SJSA1 (cell line): ENCODE data around the gene FMN1. TPM values are rescaled to one million over a fixed set of nuclear protein-coding genes. Genes with fewer than 3 reads are reported as not detected.
"Not testable (repeated sequence)": the region's sequence is repeated elsewhere in the genome, so short reads cannot be mapped to it uniquely, and the experiment has no call there.

ENCODE experiments used
- DNase-seq, 2 experiments: peaks; one replicate each; pipeline ENCODE4 v3.0.0-alpha.2; 2015 to 2020; ENCODE audit warnings: low spot score in 2 of 2, low read depth in 1 of 2
- H3K27ac ChIP-seq: fragments of 250-450 bp; sonication (Bioruptor Pico); 2 replicates; pipeline ENCODE4 v1.5.1; 2020; ENCODE audit warnings: mild to moderate bottlenecking, moderate library complexity
- H3K27me3 ChIP-seq: fragments of 250-450 bp; sonication (Bioruptor Pico); replicated peaks from 2 replicates; pipeline ENCODE4 v1.5.1; 2020; ENCODE audit warnings: mild to moderate bottlenecking, moderate library complexity
- H3K36me3 ChIP-seq: fragments of 250-450 bp; sonication (Bioruptor Pico); 2 replicates; pipeline ENCODE4 v1.5.1; 2020; ENCODE audit warnings: mild to moderate bottlenecking
- H3K4me1 ChIP-seq: fragments of 250-450 bp; sonication (Bioruptor Pico); replicated peaks from 2 replicates; pipeline ENCODE4 v1.6.1; 2021; ENCODE audit warnings: mild to moderate bottlenecking
- H3K4me3 ChIP-seq: fragments of 250-450 bp; sonication (Bioruptor Pico); 2 replicates; pipeline ENCODE4 v1.5.1; 2020; ENCODE audit warnings: mild to moderate bottlenecking
- H3K9me3 ChIP-seq: fragments of 250-450 bp; sonication (Bioruptor Pico); replicated peaks from 2 replicates; pipeline ENCODE4 v1.5.1; 2020; ENCODE audit warnings: mild to moderate bottlenecking
- total RNA-seq: library from RNA; depleted of rRNA; stranded (reverse); fragments of >200 nt; shearing (Covaris generic); gene quantifications from 2 replicates; pipeline ENCODE4 v1.2.3, GENCODE V29; 2014

Gene FMN1
- total RNA-seq, 1 experiment from 2014 or later = 2.4 TPM

GRCh38 chr15:33078607-33079006 is 115.9 kb downstream of the FMN1 start:
- H3K27ac ChIP-seq = no peak overlapping the region
- no peaks in the 10 kb centered on the region for H3K27me3 ChIP-seq
- H3K4me1 ChIP-seq = peaks cover 5% of the 10 kb centered on the region
- H3K4me3 ChIP-seq = no peak overlapping the region
- no peaks in the 10 kb centered on the region for H3K36me3 ChIP-seq
- no peak for DNase-seq
- H3K9me3 ChIP-seq = no peaks in the 10 kb centered on the region

- H3K4me3 ChIP-seq = no peak overlapping the region
- H3K27me3 ChIP-seq = no peaks in the 10 kb centered on the region
- no peak for DNase-seq
- no peaks in the 10 kb centered on the region for H3K36me3 ChIP-seq
- no peaks in the 10 kb centered on the region for H3K9me3 ChIP-seq
- peaks cover under 1% of the 10 kb centered on the region for H3K4me1 ChIP-seq
- no peak overlapping the region for H3K27ac ChIP-seq
These were observed 117.6 kb downstream of the FMN1 start for GRCh38 chr15:33076937-33077336.

GRCh38 chr15:33074942-33075341 is 119.6 kb downstream of the FMN1 start:
- no peaks in the 10 kb centered on the region for H3K36me3 ChIP-seq
- H3K9me3 ChIP-seq = no peaks in the 10 kb centered on the region
- no peak overlapping the region for H3K27ac ChIP-seq
- DNase-seq = no peak
- H3K4me1 ChIP-seq = peaks cover 21% of the 10 kb centered on the region
- H3K4me3 ChIP-seq = no peak overlapping the region
- H3K27me3 ChIP-seq = no peaks in the 10 kb centered on the region

- Histone ChIP-seq H3K27me3 (no peaks in the 10 kb centered on the region), H3K9me3 (no peaks in the 10 kb centered on the region), H3K4me1 (peaks cover 25% of the 10 kb centered on the region), H3K27ac (no peak overlapping the region), H3K36me3 (no peaks in the 10 kb centered on the region), H3K4me3 (no peak overlapping the region)
- DNase-seq = no peak
These were observed 120.3 kb downstream of the FMN1 start for GRCh38 chr15:33074212-33074611.

GRCh38 chr15:33071451-33071850 is 123.1 kb downstream of the FMN1 start:
- no peaks in the 10 kb centered on the region for H3K36me3 ChIP-seq
- peak overlapping the region; percentile 56 for H3K27ac ChIP-seq
- H3K4me3 ChIP-seq = no peak overlapping the region
- no peak for DNase-seq
- no peaks in the 10 kb centered on the region for H3K27me3 ChIP-seq
- H3K4me1 ChIP-seq = peaks cover 53% of the 10 kb centered on the region
- no peaks in the 10 kb centered on the region for H3K9me3 ChIP-seq

- DNase-seq, H3K27ac ChIP-seq, H3K9me3 ChIP-seq, H3K4me3 ChIP-seq, H3K27me3 ChIP-seq, H3K36me3 ChIP-seq: not testable (repeated sequence)
- H3K4me1 ChIP-seq = peaks cover 68% of the 10 kb centered on the region
These were observed 124.6 kb downstream of the FMN1 start for GRCh38 chr15:33069903-33070302.

GRCh38 chr15:33069161-33069560 is 125.4 kb downstream of the FMN1 start:
- Histone ChIP-seq H3K36me3 (no peaks in the 10 kb centered on the region), H3K9me3 (no peaks in the 10 kb centered on the region), H3K27ac (peak overlapping the region; percentile 81), H3K4me1 (peaks cover 76% of the 10 kb centered on the region), H3K27me3 (no peaks in the 10 kb centered on the region), H3K4me3 (no peak overlapping the region)
- DNase-seq = no peak

GRCh38 chr15:33068511-33068990 is 126.0 kb downstream of the FMN1 start:
- Histone ChIP-seq H3K36me3 (no peaks in the 10 kb centered on the region), H3K27ac (peak overlapping the region; percentile 81), H3K4me3 (no peak overlapping the region; the same call in 1 of the 2 replicates), H3K4me1 (peaks cover 77% of the 10 kb centered on the region), H3K27me3 (no peaks in the 10 kb centered on the region), H3K9me3 (no peaks in the 10 kb centered on the region)
- DNase-seq = peak; percentile 71 to 74

- Histone ChIP-seq H3K4me1 (peaks cover 77% of the 10 kb centered on the region), H3K27ac (peak overlapping the region; percentile 81), H3K4me3 (peak overlapping the region; percentile 19), H3K27me3 (no peaks in the 10 kb centered on the region), H3K9me3 (no peaks in the 10 kb centered on the region), H3K36me3 (no peaks in the 10 kb centered on the region)
- DNase-seq = peak; percentile 63 to 70
These were observed 126.5 kb downstream of the FMN1 start for GRCh38 chr15:33068007-33068481.

- H3K4me3 ChIP-seq = peak overlapping the region; percentile 19
- H3K27me3 ChIP-seq = no peaks in the 10 kb centered on the region
- DNase-seq = no peak
- peaks cover 77% of the 10 kb centered on the region for H3K4me1 ChIP-seq
- H3K9me3 ChIP-seq = no peaks in the 10 kb centered on the region
- peak overlapping the region; percentile 81 for H3K27ac ChIP-seq
- no peaks in the 10 kb centered on the region for H3K36me3 ChIP-seq
These were observed 127.1 kb downstream of the FMN1 start for GRCh38 chr15:33067456-33067855.

GRCh38 chr15:33066584-33066983 is 127.9 kb downstream of the FMN1 start:
- no peaks in the 10 kb centered on the region for H3K27me3 ChIP-seq
- no peaks in the 10 kb centered on the region for H3K9me3 ChIP-seq
- peaks cover 73% of the 10 kb centered on the region for H3K4me1 ChIP-seq
- no peak overlapping the region for H3K27ac ChIP-seq
- H3K36me3 ChIP-seq = no peaks in the 10 kb centered on the region
- no peak for DNase-seq
- H3K4me3 ChIP-seq = no peak overlapping the region

GRCh38 chr15:33064878-33065277 is 129.6 kb downstream of the FMN1 start:
- no peaks in the 10 kb centered on the region for H3K36me3 ChIP-seq
- no peaks in the 10 kb centered on the region for H3K27me3 ChIP-seq
- DNase-seq = peak in 1 of 2 experiments; percentile 32
- H3K4me1 ChIP-seq = peaks cover 57% of the 10 kb centered on the region
- H3K9me3 ChIP-seq = no peaks in the 10 kb centered on the region
- no peak overlapping the region for H3K4me3 ChIP-seq
- H3K27ac ChIP-seq = 0 out of 2 replicates have a peak overlapping the region, but pooled peaks have one; percentile 3

- H3K4me3 ChIP-seq = no peak overlapping the region
- no peak for DNase-seq
- no peaks in the 10 kb centered on the region for H3K9me3 ChIP-seq
- no peak overlapping the region for H3K27ac ChIP-seq
- H3K36me3 ChIP-seq = no peaks in the 10 kb centered on the region
- peaks cover 2% of the 10 kb centered on the region for H3K4me1 ChIP-seq
- H3K27me3 ChIP-seq = no peaks in the 10 kb centered on the region
These were observed 135.3 kb downstream of the FMN1 start for GRCh38 chr15:33059184-33059583.

- Histone ChIP-seq H3K4me1 (no peaks in the 10 kb centered on the region), H3K27me3 (no peaks in the 10 kb centered on the region)
These were observed 136.7 kb downstream of the FMN1 start for GRCh38 chr15:33057845-33058244.

GRCh38 chr15:33055962-33056361 is 138.6 kb downstream of the FMN1 start:
- Histone ChIP-seq H3K9me3 (no peaks in the 10 kb centered on the region), H3K36me3 (no peaks in the 10 kb centered on the region), H3K4me3 (no peak overlapping the region), H3K4me1 (no peaks in the 10 kb centered on the region), H3K27ac (no peak overlapping the region), H3K27me3 (no peaks in the 10 kb centered on the region; the same call in 1 of the 2 replicates)
- DNase-seq = no peak

More at GRCh38 chr15:33057845-33058244, 136.7 kb downstream of the FMN1 start:
- no peaks in the 10 kb centered on the region for H3K36me3 ChIP-seq
- no peak for DNase-seq
- H3K9me3 ChIP-seq = no peaks in the 10 kb centered on the region
- H3K4me3 ChIP-seq = no peak overlapping the region
- H3K27ac ChIP-seq = no peak overlapping the region
